Subcutaneous adipose tissue (tissue), 4 donors: Measurements from ENCODE around the gene FRAS1. TPM values are rescaled to one million over a fixed set of nuclear protein-coding genes. Genes with fewer than 3 reads are reported as not detected.

Experiments used
- CTCF ChIP-seq: fragments of 450-650 bp; IDR thresholded peaks from one replicate; pipeline ENCODE4 v1.5.1; 2016; ENCODE audit warnings: low read depth, mild to moderate bottlenecking, control low read depth, antibody characterized with exemption, moderate library complexity
- total RNA-seq, 4 donors: library from RNA; depleted of rRNA; stranded (reverse); fragments of >200 nt; gene quantifications; one replicate each; pipeline ENCODE4 v1.1.0, GENCODE V29; 2016

FRAS1 gene
- total RNA-seq, 4 donors from 2014 or later: 2.2 to 6.0 (median 3.6) TPM

GRCh38 chr4:78268597-78268996, 211.5 kb downstream of the FRAS1 start:
- no peak for TF ChIP-seq CTCF

GRCh38 chr4:78286281-78286680, 229.2 kb downstream of the FRAS1 start:
- no peak for TF ChIP-seq CTCF

GRCh38 chr4:78288327-78288726, 231.2 kb downstream of the FRAS1 start:
- TF ChIP-seq CTCF: no peak

GRCh38 chr4:78291277-78291676, 234.2 kb downstream of the FRAS1 start:
- no peak for TF ChIP-seq CTCF

- no peak for TF ChIP-seq CTCF
Measured at GRCh38 chr4:78292341-78292740, 235.2 kb downstream of the FRAS1 start.

GRCh38 chr4:78292856-78293255, 235.7 kb downstream of the FRAS1 start:
- TF ChIP-seq CTCF: no peak

GRCh38 chr4:78293348-78293747, 236.2 kb downstream of the FRAS1 start:
- no peak for TF ChIP-seq CTCF
